Adipose tissue (tissue), 3 donors: ENCODE results near the gene EHD2. TPM values are rescaled to one million over a fixed set of nuclear protein-coding genes. Genes with fewer than 3 reads are reported as not detected.

Experiments used
- H3K27ac ChIP-seq: one replicate; pipeline ENCODE4 v1.5.1; 2013; ENCODE audit warnings: low read depth, low read length
- WGBS, 3 donors: extraction: QIAGEN DNeasy Blood & Tissue Kit; methylation state at CpG; one replicate each; pipeline ENCODE4 v1.1.7; 2013; 5-methylcytosine and 5-hydroxymethylcytosine counted together
- polyA plus RNA-seq, 3 donors: library from polyadenylated mRNA; stranded (reverse); fragments of 200-250 nt; gene quantifications; one replicate each; pipeline ENCODE4 v1.2.3, GENCODE V29; 2013
- donor health status: healthy with polysubstance abuse.
- donor health status: Bipolar disorder and iron deficiency.
- donor health status: healthy.

EHD2 gene
- polyA plus RNA-seq, 3 donors: 32.7 to 202 (median 129) TPM

DNA sequence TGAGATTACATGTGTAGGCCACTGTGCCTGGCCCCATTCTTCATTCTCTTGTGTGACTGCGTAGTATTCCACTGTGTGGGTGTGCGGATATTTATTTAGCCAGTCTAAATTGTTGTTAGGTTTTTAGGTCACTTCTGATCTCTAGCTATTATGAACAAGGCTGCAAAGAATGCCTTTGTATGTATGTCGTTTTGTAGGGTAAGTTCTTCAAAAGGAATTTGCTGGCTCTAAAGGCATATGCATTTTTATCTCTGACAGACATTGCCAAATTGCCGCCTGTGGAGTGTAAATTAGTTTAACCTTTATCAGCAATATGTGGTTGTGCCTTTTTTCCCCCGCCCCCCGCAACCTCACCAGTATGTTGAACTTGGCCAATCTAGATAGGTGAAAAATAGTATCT lies 30.3 kb upstream of the EHD2 start:
- H3K27ac ChIP-seq: no peak overlapping the region
- 57 to 89% (median 83%) methylated on average over 6 of the region's 6 CpGs for WGBS, 3 donors

DNA sequence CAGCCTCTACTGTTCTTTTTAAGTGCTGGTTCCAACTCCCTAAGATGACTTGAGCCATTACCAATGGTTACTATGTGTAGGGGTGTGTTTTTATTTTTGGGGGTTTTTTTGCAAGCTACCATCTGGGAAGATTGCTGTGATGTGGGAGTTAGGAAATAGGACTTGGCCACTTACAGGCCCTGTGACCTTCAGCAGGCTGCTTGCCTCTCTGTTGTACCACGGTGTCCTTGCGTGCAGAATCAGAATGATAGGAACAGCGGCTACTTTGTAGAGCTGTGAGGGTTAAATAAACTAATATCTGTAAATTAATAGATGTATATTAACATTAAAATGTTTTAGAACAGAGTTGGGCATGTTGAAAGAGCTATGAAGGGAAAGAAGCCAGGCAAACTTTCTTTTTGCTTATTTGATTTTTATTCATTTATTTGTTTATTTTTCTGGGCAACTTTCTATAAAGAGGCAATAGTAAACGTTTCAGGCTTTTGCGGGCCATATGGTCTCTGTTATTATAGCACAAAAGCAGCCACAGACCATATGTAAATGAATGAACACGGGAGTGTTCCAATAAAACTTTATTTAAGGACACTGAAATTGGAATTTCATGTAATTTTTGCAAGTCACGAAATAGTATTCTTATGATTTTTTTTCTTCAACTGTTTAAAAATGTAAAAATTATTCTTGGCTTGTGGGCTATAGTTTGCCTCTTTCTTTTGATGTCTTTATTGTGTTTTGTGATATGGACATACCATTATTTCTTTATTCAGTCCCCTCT lies 26.4 kb upstream of the EHD2 start:
- WGBS, 3 donors: 74 to 91% (median 90%) methylated on average over 7 of the region's 7 CpGs
- H3K27ac ChIP-seq: no peak overlapping the region

DNA sequence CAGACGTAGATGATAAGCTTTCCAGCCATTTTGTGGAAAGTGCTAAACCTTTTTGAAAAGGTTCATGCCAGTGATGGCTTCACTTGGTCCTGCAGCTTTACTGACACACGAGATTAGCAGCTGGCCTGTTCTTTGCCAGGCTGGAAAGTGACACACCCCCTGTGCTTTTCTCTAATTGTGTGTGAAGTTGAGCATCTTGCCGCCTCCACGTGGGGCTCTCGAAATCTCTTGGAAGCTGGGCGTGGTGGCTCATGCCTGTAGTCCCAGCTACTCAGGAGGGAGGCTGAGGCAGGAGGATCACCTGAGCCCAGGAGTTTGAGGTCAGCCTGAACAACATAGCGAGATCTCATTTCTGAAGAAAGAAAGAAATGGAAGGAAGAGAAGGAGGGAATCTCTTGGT lies 25.3 kb upstream of the EHD2 start:
- WGBS, 3 donors: 81 to 86% (median 85%) methylated on average over 7 of the region's 7 CpGs
- H3K27ac ChIP-seq: no peak overlapping the region

DNA sequence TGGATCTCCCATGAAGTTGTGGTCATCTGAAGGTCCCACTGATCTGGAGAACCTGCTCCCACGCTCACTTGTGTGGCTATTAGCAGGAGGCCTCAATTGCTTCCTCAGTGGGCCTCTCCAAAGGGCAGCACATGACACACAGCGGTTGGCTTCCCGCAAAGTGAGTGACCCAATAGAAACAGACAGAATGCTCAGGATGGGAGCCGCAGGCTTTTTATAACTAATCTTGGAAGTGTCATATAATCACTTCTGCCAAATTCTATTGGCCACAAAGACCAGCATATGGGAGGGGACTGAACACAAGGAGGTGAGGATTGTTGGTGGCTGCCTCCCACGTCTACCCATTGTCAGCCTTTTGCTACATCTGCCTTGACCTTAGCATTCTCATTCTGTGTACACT lies 22.1 kb upstream of the EHD2 start:
- WGBS, 3 donors: 94 to 98% (median 95%) methylated on average over 5 of the region's 5 CpGs

DNA sequence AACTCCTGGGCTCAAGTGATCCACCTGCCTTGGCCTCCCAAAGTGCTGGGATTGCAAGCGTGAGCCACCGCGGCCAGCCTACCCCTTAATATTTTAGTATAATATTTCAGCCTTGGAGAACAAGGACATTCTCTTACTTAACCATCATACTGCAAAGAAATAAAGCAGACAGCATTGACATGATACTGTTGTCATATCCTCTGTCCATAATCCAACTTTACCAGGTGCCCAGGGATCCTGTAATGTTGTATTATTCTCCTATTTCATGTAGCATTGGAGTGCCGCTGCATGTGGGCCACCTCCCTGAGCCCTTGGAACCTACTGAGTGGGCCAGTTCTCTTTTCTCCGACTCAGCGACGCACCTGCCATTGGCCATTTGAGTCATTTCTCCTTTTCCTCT lies 21.4 kb upstream of the EHD2 start:
- 55 to 96% (median 77%) methylated on average over 7 of the region's 7 CpGs for WGBS, 3 donors
- H3K27ac ChIP-seq: no peak overlapping the region

More for the DNA sequence above, 22.1 kb upstream of the EHD2 start:
- no peak overlapping the region for H3K27ac ChIP-seq

DNA sequence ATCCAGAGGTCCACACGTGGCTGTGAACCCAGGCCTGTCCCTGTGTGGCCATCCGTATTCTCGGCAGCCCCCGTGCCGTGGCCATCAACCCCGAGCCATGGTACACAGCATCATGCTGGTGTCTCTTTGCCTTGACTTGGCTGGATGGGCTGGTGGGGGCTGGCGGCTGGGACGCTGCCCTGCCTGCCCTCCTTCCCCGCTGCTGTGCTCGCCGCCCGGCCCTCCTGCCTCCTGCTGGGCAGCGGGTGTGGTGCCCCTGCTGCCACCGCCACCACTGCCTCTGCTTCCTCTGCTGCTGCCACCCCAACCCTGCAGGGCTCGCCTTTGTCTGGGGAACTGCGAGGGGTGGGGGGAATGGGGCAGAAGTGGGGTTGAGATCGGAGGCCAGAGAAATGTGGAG lies 19.7 kb upstream of the EHD2 start:
- WGBS, 3 donors: 88 to 93% (median 89%) methylated on average over 17 of the region's 17 CpGs
- no peak overlapping the region for H3K27ac ChIP-seq

DNA sequence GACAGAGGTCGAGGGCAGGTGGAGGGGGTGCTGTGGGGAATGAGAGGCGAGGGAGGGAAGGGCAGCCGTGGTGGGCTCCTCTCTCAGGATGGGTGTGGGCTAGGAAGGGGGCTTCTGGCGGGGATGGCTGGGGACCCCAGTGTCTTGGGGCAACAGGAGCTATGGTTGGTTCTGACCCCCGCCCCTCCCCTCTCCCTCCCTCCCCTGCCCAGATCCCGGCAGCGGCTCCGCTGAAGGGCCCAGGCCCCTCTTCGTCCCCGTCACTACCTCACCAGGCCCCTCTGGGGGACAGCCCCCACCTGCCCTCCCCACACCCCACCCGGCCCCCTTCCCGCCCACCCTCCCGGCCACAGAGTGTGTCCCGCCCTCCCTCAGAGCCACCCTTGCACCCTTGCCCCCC lies 19.3 kb upstream of the EHD2 start:
- H3K27ac ChIP-seq: no peak overlapping the region
- 70 to 89% (median 84%) methylated on average over 2 to 14 of the region's 14 CpGs for whole genome bisulfite sequencing, 3 donors

DNA sequence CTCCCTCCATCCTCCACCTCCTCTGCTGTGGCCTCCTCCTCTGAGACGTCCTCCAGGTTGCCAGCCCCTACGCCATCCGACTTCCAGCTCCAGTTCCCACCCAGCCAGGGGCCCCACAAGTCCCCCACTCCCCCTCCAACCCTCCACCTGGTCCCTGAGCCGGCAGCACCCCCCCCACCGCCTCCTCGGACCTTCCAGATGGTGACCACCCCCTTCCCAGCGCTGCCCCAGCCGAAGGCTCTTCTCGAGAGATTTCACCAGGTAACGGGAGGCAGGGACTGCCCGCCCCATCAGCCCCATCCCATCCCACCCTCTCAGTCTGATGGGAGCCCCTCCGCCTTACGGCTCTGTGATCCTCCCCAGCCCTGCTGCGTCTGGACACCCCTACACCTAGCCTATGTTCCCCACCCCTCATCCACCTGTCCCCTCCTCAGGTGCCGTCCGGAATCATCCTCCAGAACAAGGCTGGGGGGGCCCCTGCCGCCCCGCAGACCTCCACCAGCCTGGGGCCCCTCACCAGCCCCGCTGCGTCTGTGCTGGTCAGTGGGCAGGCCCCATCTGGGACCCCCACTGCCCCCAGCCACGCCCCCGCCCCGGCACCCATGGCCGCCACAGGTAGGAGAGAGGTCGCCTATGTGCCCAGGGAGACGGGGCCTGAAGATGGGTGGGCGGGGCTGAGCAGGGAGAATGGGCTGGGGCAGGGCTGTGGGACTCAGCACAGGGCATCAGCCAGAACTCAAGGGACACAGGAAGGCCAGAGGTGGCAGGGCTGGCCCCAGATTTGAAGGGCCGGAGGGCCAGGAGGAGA lies 18.6 kb upstream of the EHD2 start:
- WGBS, 3 donors: 90 to 93% (median 92%) methylated on average over 27 to 28 of the region's 28 CpGs

DNA sequence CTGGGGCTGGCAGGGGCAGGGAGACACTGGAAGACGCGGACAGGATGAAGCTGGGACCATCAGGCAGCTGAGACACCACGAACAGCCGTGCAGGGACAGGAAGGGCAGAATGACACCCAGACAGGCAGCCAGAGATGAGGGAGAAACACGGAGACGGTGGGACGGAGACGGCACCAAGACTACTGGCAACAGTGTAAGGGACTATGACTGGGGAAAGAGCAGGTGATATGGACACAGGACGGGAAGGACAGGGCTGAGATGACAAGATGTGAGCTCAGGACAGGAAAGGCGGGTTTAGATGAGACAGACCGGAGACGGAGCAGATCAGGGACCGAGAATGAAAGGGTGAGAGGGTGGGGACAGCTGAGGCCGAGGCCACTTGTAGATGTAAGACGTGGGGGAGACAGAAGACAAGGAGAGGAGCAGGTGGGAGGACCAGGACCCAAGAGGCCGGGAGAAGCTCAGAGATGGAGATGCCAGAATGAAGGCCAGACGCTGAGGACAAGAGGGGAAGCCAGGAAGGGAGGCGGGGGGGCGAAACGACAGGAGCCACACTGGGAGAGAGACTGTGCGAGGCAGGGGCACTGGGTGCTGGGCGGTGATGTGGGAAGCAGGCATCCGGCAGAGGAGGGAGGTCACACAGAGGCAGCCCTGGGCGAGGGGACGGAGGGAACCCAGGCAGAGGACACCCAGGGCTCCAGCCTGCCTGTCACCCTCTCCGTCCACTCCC lies 17.5 kb upstream of the EHD2 start:
- H3K27ac ChIP-seq: no peak overlapping the region
- 87 to 92% (median 91%) methylated on average over 23 to 26 of the region's 26 CpGs for WGBS, 3 donors

More for the DNA sequence above, 18.6 kb upstream of the EHD2 start:
- H3K27ac ChIP-seq: no peak overlapping the region

DNA sequence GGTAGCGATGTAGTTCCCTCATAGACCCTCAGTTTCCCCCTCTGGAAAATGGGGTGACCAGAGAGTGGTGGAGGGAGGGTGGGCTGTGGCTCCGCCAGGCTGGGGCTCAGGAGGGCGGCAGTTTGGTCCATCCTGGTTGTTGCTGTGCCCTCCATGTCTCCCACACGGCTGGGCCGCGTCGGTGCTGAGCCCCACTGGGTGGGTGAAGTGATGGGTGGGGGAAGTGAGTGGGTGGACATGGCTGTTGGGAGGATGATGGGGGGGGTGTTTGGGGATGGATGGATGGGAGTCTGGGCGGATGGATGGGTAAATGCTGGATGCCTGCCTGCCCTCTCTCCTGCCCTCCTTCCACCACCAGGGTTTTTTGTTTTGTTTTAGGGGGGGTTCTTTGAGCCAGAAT lies 16.6 kb upstream of the EHD2 start:
- no peak overlapping the region for H3K27ac ChIP-seq

DNA sequence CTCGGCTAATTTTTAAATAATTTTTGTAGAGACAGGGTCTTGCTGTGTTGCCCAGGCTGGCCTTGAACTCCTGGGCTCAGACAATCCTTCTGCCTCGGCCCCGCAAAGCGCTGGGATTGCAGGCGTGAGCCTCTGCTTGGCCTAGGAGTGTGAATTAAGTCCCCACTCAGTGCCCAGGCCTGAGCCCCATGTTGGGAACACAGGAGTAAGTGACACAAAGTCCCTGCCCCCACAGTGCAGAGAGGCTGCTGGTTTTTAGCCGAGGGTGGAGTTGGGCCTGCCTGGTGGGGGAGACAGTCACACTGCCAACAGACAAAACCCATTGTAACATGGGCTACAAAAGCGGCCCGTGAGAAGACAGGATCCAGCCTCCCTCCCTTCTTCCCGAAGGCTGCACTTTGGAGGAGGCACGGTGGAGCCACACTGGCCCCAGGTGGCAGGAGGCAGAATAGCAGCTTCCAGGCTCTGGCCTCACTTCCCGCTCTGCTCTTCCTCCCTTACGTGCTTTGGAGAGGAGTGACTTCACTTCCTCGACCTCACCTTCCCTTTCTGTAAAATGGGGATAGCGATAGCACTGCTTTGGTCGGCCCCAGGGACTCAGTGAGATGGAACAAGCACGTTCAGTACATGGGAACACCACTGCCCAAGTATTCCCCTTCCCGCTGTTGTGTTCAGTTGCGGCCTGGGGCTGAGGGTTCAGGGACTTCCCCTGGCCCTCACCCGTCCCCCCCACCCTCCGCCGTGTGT lies 15.2 kb upstream of the EHD2 start:
- 44 to 47% (median 46%) methylated on average over 20 to 21 of the region's 21 CpGs for WGBS, 3 donors
- no peak overlapping the region for H3K27ac ChIP-seq

More for the DNA sequence above, 16.6 kb upstream of the EHD2 start:
- WGBS, 3 donors: 80 to 88% (median 80%) methylated on average over 6 to 8 of the region's 8 CpGs

DNA sequence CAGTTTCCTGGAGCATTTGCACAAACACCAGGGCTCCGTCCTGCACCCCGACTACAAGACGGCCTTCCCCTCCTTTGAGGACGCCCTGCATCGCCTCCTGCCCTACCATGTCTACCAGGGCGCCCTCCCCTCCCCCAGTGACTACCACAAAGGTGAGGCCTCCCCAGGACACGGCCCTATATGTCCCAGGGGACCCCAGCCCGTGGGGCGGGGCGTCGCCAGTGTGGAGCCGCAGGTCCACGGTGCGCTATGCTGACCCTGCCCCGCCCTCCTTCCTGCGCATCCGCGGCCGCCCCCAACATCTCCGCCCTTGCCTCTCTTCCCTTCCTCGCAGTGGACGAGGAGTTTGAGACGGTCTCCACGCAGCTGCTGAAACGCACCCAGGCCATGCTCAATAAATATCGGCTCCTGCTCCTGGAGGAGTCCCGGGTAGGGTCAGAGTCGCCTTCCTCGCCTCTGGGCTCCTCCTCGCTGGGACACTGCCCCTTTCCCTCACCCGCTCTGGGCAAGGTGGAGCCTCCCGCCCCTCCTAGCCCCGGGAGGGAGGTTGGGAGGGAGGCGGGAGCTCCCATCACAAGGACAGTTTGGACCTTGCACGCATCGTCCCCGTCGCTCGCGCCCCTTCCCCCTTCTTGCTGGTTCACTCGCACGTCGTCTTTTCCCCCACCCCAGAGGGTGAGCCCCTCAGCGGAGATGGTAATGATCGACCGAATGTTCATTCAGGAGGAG lies 14.4 kb upstream of the EHD2 start:
- no peak overlapping the region for H3K27ac ChIP-seq
- 86 to 90% (median 90%) methylated on average over 46 of the region's 46 CpGs for WGBS, 3 donors

DNA sequence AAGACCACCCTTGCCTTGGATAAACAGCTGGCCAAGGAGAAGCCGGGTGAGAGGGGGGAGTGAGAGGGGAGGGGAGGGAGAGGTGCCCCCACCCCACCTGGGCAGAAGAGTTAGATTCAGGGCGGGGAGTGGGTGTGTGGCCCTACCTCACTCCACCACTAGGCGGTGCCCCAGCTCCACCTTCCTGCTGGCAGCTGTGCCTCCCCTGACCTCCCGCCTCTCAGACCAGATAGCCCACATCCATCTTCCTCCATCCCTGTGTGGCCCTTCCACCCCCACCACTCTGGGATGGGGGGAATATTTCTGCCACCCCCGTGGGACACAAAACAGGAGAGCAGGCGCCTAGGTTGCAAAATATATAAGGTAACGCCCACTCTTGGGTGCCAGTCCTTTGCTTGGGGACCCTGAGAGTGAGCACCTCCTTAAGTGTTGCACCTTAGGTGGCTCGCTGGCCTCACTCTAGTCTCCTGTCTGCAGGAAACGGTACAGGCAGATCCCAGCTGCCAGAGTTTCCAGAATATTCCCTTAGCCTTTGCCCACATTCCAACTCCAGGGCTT lies 13.8 kb upstream of the EHD2 start:
- WGBS, 3 donors: 57 to 71% (median 69%) methylated on average over 8 to 9 of the region's 9 CpGs
- no peak overlapping the region for H3K27ac ChIP-seq

DNA sequence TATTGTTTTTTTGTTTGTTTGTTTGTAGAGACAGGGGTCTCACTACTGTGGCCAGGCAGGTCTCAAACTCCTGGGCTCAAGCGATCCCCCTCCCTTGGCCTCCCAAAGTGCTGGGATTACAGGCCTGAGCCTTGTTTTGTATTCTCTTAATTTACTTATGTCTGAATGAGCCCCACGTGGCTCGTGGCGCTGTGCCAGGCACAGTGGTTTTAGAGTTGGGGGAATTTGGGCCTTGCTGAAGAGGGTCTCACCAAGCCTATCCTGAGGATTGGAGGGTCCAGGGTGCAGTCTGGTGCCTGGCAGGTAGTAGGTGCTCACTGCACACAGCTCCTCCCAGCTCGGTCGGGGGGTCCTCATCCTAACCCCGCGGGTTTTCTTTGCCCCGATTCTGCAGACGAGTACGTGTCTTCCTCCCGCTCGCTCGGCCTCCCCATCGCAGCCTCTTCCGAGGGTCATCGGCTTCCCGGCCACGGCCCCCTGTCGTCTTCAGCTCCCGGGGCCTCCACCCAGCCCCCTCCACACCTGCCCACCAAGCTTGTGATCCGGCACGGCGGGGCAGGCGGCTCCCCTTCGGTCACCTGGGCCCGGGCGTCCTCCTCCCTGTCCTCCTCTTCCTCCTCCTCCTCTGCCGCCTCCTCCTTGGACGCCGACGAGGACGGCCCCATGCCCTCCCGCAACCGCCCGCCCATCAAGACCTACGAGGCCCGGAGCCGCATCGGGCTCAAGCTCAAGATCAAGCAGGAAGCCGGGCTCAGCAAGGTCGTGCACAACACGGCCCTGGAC lies 12.1 kb upstream of the EHD2 start:
- H3K27ac ChIP-seq: no peak overlapping the region
- 91 to 93% (median 93%) methylated on average over 34 to 43 of the region's 43 CpGs for WGBS, 3 donors

DNA sequence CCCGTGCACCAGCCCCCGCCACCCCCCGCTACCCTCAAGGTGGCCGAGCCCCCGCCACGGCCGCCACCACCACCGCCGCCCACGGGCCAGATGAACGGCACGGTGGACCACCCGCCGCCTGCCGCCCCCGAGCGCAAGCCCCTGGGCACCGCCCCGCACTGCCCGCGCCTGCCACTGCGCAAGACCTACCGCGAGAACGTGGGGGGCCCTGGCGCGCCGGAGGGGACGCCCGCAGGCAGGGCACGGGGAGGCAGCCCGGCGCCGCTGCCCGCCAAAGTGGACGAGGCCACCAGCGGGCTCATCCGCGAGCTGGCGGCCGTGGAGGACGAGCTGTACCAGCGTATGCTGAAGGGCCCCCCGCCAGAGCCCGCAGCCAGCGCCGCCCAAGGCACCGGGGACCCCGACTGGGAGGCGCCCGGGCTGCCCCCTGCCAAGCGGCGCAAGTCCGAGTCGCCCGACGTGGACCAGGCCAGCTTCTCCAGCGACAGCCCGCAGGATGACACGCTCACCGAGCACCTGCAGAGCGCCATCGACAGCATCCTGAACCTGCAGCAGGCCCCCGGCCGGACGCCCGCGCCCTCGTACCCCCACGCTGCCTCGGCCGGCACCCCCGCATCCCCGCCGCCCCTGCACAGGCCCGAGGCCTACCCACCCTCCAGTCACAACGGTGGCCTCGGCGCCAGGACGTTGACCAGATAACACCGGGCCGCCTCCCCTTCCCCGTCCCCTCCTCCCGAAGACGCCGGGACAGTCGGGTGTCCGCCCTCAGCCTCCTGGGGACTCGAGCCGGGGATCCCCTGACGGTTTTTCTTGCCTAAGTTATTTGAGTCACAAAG lies 11.3 kb upstream of the EHD2 start:
- 92% methylated on average over 70 to 91 of the region's 91 CpGs for WGBS, 3 donors
- no peak overlapping the region for H3K27ac ChIP-seq

DNA sequence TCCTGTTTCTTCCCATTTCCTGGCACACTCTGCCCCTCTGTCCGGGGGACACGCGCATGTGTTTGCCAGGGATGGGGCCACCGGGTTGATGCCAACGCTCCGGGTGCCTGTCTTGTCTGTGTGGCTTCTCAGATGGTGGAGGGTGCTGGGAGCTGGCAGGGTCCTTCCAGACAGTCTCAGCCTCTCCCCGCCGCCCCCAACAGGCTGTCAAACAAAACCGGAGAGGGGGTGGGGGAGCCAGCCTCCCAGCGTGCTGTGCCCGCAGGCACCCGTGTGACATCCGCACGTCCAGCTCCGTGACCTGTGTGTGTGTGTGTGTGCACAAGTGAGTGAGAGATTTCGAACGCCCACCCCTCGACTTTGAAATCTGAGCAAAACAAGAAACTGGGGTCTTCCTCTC lies 10.6 kb upstream of the EHD2 start:
- no peak overlapping the region for H3K27ac ChIP-seq
- 60 to 91% (median 79%) methylated on average over 18 of the region's 18 CpGs for WGBS, 3 donors
